GM12872 (cell line): ENCODE data around the gene LRRC57.

Experiments
- CTCF ChIP-seq: IDR thresholded peaks from 3 replicates; pipeline ENCODE4 v1.5.1; 2011; ENCODE audit warnings: low read depth, mild to moderate bottlenecking, low read length, moderate library complexity; ENCODE audit not compliant: insufficient read depth

The LRRC57 gene

GRCh38 chr15:42575188-42576039 lies 26.8 kb upstream of the LRRC57 start, which contains the start of gene STARD9:
STARD9 (plus strand) TSS chr15:42575606; CDS start chr15:42575716, 110 bp downstream.
- TF ChIP-seq CTCF, result no peak

- TF ChIP-seq CTCF, result no peak
These were observed 10.1 kb upstream of the LRRC57 start for GRCh38 chr15:42558739-42559138.

- no peak for TF ChIP-seq CTCF
These were observed 5.0 kb upstream of the LRRC57 start for GRCh38 chr15:42553554-42553953.

GRCh38 chr15:42549741-42550392 lies 1.3 kb upstream of the LRRC57 start:
- no peak for TF ChIP-seq CTCF

GRCh38 chr15:42549032-42549491 lies 469 bp upstream of the LRRC57 start:
- TF ChIP-seq CTCF, result no peak

GRCh38 chr15:42547918-42548248 lies 710 bp downstream of the LRRC57 start:
- no peak for TF ChIP-seq CTCF

- no peak for TF ChIP-seq CTCF
These were observed 3.6 kb downstream of the LRRC57 start for GRCh38 chr15:42544853-42545629.
